ENCODE results near the gene PRKX. TPM values are rescaled to one million over a fixed set of nuclear protein-coding genes. Genes with fewer than 3 reads are reported as not detected.
"Not testable (repeated sequence)": the region's sequence is repeated elsewhere in the genome, so short reads cannot be mapped to it uniquely, and the experiment has no call there.

Gene PRKX
- total and polyA plus RNA-seq, 4 donors: 6.0 to 19.1 (median 14.6) TPM

DNA sequence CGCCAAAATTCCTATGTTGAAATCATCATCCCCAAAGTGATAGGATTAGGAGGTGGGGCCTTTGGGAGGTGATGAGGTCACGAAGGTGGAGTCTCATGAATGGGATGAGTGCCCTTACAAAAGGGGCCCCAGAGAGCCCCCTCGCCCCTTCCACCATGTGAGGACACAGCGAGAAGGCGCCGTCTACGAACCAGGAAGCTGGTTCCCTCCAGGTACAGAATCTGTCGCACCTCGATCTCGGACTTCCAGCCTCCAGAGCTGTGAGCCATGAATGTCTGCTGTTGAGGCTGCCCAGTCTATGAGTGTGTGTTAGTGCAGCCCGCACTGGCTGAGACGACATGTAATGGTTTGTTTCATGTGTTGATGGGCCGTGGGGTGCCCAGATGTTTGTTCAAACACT lies 60.3 kb downstream of the PRKX start:
- Histone ChIP-seq H3K27ac (ENCODE audit: low read depth in 1 of 2, low read length in 2 of 2) (no peak overlapping the region), H3K4me3 (ENCODE audit: low read length in 2 of 2) (no peak overlapping the region), H3K27me3 (ENCODE audit: control insufficient read depth in 1 of 2, insufficient read depth in 2 of 2, low read length in 1 of 2) (no peaks in the 10 kb centered on the region), H3K36me3 (ENCODE audit: control insufficient read depth in 1 of 2, insufficient read depth in 2 of 2, low read length in 1 of 2) (no peaks in the 10 kb centered on the region), H3K9me3 (ENCODE audit: control insufficient read depth, low read length) (no peaks in the 10 kb centered on the region), H3K4me1 (ENCODE audit: control insufficient read depth in 1 of 2, insufficient read depth in 2 of 2, low read length in 2 of 2) (no peaks in the 10 kb centered on the region)
- WGBS, 2 donors: 89 to 98% methylated on average over 13 of the region's 13 CpGs
- intact Hi-C loops (cut with DNase I): loop anchor here in 1 of 2 donors (10.0 kb wide), 1 partner anchor 132 kb away; no protein-coding TSS in a partner anchor
- DNase-seq (no peak), ATAC-seq (ENCODE audit: low FRiP score) (no peak)

DNA sequence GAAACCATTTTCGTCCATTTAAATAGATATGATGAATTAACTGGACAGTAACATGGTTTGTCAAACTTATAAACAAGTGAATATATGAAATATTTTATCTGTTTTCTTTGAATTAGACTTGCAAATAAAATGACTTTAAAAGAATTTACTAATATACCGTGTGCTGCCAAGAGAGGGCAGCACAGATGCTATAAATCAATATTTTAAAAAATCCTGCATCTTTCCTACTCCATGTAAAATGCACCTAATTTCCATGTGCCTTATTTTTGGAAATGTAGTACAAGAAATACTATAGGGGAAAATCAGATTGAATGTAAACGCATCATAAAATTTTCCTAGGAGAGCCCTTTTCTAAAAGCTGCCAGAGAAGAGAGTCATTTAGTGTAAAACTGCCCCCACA lies 62.2 kb downstream of the PRKX start:
- Histone ChIP-seq H3K27ac (ENCODE audit: low read depth in 1 of 2, low read length in 2 of 2) (no peak overlapping the region), H3K4me1 (ENCODE audit: control insufficient read depth in 1 of 2, insufficient read depth in 2 of 2, low read length in 2 of 2) (no peaks in the 10 kb centered on the region), H3K4me3 (ENCODE audit: low read length in 2 of 2) (no peak overlapping the region), H3K36me3 (ENCODE audit: control insufficient read depth in 1 of 2, insufficient read depth in 2 of 2, low read length in 1 of 2) (no peaks in the 10 kb centered on the region), H3K27me3 (ENCODE audit: control insufficient read depth in 1 of 2, insufficient read depth in 2 of 2, low read length in 1 of 2) (no peaks in the 10 kb centered on the region), H3K9me3 (ENCODE audit: control insufficient read depth, low read length) (no peaks in the 10 kb centered on the region)
- intact Hi-C loops (cut with DNase I): loop anchor here in 1 of 2 donors (2.0 to 10.0 kb wide), 2 partner anchors 134 to 162 kb away; no protein-coding TSS in a partner anchor
- DNase-seq (no peak), ATAC-seq (ENCODE audit: low FRiP score) (no peak)
- WGBS, 2 donors: 20 to 33% methylated on average over 3 of the region's 3 CpGs

DNA sequence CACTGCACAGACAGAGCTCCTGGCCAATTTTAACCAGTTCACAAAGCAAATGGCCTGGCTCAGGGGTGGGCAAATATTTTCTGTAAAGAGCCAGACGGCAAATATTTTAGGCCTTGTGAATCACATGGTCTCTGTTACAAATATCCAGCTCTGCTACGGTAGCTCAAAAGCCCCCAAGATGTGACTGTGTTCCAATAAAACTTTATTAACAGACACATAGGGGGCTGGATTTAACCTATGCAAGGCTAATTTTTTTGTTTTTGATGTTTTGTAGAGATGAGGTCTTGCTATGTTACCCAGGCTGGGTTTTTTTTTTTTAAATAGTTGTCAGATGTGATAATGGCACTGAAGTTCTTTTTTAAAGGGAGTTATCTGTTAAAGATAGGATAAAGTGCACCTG lies 65.4 kb downstream of the PRKX start:
- Histone ChIP-seq H3K36me3 (ENCODE audit: control insufficient read depth in 1 of 2, insufficient read depth in 2 of 2, low read length in 1 of 2) (no peaks in the 10 kb centered on the region), H3K4me1 (ENCODE audit: control insufficient read depth in 1 of 2, insufficient read depth in 2 of 2, low read length in 2 of 2) (no peaks in the 10 kb centered on the region), H3K27ac (ENCODE audit: low read depth in 1 of 2, low read length in 2 of 2) (no peak overlapping the region), H3K9me3 (ENCODE audit: control insufficient read depth, low read length) (no peaks in the 10 kb centered on the region), H3K27me3 (ENCODE audit: control insufficient read depth in 1 of 2, insufficient read depth in 2 of 2, low read length in 1 of 2) (no peaks in the 10 kb centered on the region), H3K4me3 (ENCODE audit: low read length in 2 of 2) (no peak overlapping the region)
- no peak for ATAC-seq (ENCODE audit: low FRiP score)
- intact Hi-C loops (cut with DNase I): no loop called here
- 94 to 97% methylated on average over 2 of the region's 2 CpGs for WGBS, 2 donors
- no peak for DNase-seq

DNA sequence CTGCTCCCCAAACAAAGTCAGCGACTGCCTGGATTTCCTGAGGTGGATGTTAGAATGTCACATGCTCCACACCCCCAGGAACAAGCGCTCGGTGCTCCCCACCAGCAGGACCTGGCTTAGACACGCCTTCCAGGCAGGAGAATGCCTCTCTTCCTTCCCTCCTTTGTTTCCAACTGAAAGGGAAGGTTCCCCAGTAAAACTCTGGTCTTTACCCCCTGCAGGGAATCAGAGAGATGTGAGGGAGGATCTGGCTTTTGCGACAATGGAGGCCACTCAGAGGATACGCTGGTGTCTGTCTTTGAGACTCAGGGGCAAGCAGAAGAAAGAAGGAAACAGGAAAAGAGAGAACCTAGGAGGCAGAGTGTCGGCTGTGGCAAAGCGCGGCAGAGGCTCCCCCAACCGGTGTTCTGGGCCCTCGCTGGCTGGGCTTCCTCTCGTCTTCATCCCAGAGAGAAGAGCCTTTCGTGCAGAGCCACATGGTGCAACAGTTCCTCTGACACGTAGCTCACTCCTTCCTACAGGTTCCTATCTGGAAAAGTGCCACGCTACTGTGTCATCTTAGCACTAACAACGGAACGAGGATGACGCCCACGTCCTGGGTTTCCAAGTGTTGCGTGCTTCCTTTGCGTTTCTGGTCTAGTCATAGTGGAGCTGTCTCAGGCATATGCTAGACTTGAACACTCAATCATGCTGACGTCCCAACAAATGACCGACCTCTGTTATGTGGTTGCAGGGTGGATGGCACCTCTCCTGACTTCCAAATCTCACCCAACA lies 73.4 kb downstream of the PRKX start:
- intact Hi-C loops (cut with DNase I): loop anchor here (5.0 to 10.0 kb wide), 2 partner anchors 523 to 525 kb away; no protein-coding TSS in a partner anchor
- not testable (repeated sequence) for H3K4me3 ChIP-seq (ENCODE audit: low read length in 2 of 2); H3K27ac ChIP-seq (ENCODE audit: low read depth in 1 of 2, low read length in 2 of 2); H3K4me1 ChIP-seq (ENCODE audit: control insufficient read depth in 1 of 2, insufficient read depth in 2 of 2, low read length in 2 of 2); ATAC-seq (ENCODE audit: low FRiP score); H3K36me3 ChIP-seq (ENCODE audit: control insufficient read depth in 1 of 2, insufficient read depth in 2 of 2, low read length in 1 of 2); H3K27me3 ChIP-seq (ENCODE audit: control insufficient read depth in 1 of 2, insufficient read depth in 2 of 2, low read length in 1 of 2); DNase-seq; H3K9me3 ChIP-seq (ENCODE audit: control insufficient read depth, low read length)
- WGBS, 2 donors: 77 to 78% methylated on average over 23 of the region's 23 CpGs

DNA sequence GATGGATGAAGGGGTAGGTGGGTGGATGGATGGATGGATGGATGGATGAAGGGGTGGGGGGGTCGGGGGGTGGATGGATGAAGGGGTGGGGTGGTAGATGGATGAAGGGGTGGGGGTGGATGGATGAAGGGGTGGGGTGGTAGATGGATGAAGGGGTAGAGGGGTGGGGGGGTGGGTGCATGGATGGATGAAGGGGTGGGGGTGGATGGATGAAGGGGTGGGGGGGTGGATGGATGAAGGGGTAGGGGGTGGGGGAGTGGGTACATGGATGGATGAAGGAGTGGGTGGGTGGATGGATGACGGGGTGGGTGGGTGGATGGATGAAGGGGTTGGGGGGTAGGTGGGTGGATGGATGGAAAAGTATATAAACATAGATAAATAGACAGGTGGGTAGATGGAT lies 74.2 kb downstream of the PRKX start:
- Histone ChIP-seq H3K27ac (ENCODE audit: low read depth in 1 of 2, low read length in 2 of 2) (no peak overlapping the region), H3K4me1 (ENCODE audit: control insufficient read depth in 1 of 2, insufficient read depth in 2 of 2, low read length in 2 of 2) (no peaks in the 10 kb centered on the region), H3K9me3 (ENCODE audit: control insufficient read depth, low read length) (no peaks in the 10 kb centered on the region), H3K4me3 (ENCODE audit: low read length in 2 of 2) (no peak overlapping the region), H3K36me3 (ENCODE audit: control insufficient read depth in 1 of 2, insufficient read depth in 2 of 2, low read length in 1 of 2) (no peaks in the 10 kb centered on the region), H3K27me3 (ENCODE audit: control insufficient read depth in 1 of 2, insufficient read depth in 2 of 2, low read length in 1 of 2) (no peaks in the 10 kb centered on the region)
- 88% methylated on average over 1 of the region's 2 CpGs; no CpG with 5 or more reads in 1 of the 2 donors for WGBS, 2 donors
- ATAC-seq (ENCODE audit: low FRiP score): no peak
- intact Hi-C loops (cut with DNase I): loop anchor here (5.0 to 10.0 kb wide), 2 partner anchors 522 to 524 kb away; no protein-coding TSS in a partner anchor
- no peak for DNase-seq

DNA sequence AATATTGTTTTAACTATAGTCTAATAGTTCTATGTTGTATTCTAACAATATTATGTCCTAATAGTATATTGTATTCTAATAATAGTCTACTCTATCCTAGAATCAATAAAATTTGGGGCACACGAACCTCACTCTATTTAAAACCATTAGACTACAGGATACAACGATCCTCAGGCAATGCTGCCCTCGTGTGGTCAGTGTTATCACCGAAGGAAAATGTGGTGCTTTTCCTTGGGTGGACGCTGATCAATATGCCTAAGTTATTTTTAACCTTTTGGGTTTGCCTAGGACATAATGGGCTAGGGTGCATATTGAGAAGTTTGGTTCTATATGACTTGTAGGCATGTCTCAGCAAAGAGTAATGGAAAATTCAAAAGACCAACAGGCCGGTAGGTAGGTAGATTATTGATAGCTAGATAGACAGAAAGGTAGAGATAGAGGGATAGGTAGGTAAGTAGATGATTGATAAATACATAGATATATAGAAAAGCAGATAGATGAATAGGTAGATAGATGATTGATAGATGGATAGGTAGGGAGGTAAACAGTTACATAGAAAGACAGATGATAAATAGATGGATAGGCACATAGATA lies 75.1 kb downstream of the PRKX start:
- no peaks in the 10 kb centered on the region for H3K9me3 ChIP-seq (ENCODE audit: control insufficient read depth, low read length)
- H3K4me3 ChIP-seq (ENCODE audit: low read length in 2 of 2): no peak overlapping the region
- no peak for ATAC-seq (ENCODE audit: low FRiP score)
- H3K36me3 ChIP-seq (ENCODE audit: control insufficient read depth in 1 of 2, insufficient read depth in 2 of 2, low read length in 1 of 2): no peaks in the 10 kb centered on the region
- intact Hi-C loops (cut with DNase I): loop anchor here (5.0 to 10.0 kb wide), 2 partner anchors 521 to 524 kb away; no protein-coding TSS in a partner anchor
- no peaks in the 10 kb centered on the region for H3K27me3 ChIP-seq (ENCODE audit: control insufficient read depth in 1 of 2, insufficient read depth in 2 of 2, low read length in 1 of 2)
- WGBS, 2 donors: 15 to 17% methylated on average over 6 of the region's 6 CpGs
- H3K4me1 ChIP-seq (ENCODE audit: control insufficient read depth in 1 of 2, insufficient read depth in 2 of 2, low read length in 2 of 2): no peaks in the 10 kb centered on the region
- no peak for DNase-seq
- no peak overlapping the region for H3K27ac ChIP-seq (ENCODE audit: low read depth in 1 of 2, low read length in 2 of 2)

DNA sequence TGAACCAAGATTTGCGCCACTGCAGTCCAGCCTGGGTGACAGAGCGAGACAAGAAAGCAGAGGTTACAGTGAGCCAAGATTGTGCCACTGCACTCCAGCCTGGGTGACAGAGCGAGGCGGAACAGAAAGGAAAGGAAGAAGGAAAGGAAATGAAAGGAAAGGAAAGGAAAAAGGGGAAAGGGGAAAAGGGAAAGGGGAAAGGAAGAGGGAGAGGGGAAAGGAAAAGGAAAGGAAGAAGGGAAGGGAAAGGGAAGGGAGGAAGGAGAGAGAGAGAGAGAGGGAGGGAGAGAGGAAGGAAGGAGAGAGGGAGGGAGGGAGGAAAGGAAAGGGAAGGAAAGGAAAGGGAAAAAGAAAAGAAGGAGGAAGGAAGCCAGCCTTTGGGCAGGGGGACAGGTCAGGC lies 76.6 kb downstream of the PRKX start:
- Histone ChIP-seq H3K36me3 (ENCODE audit: control insufficient read depth in 1 of 2, insufficient read depth in 2 of 2, low read length in 1 of 2) (no peaks in the 10 kb centered on the region), H3K27me3 (ENCODE audit: control insufficient read depth in 1 of 2, insufficient read depth in 2 of 2, low read length in 1 of 2) (no peaks in the 10 kb centered on the region), H3K4me1 (ENCODE audit: control insufficient read depth in 1 of 2, insufficient read depth in 2 of 2, low read length in 2 of 2) (no peaks in the 10 kb centered on the region), H3K9me3 (ENCODE audit: control insufficient read depth, low read length) (no peaks in the 10 kb centered on the region), H3K4me3 (ENCODE audit: low read length in 2 of 2) (no peak overlapping the region), H3K27ac (ENCODE audit: low read depth in 1 of 2, low read length in 2 of 2) (no peak overlapping the region)
- ATAC-seq (ENCODE audit: low FRiP score) (no peak), DNase-seq (no peak)
- intact Hi-C loops (cut with DNase I): loop anchor here (5.0 to 10.0 kb wide), 2 partner anchors 520 to 522 kb away; no protein-coding TSS in a partner anchor
- 98 to 99% methylated on average over 4 of the region's 4 CpGs for WGBS, 2 donors

DNA sequence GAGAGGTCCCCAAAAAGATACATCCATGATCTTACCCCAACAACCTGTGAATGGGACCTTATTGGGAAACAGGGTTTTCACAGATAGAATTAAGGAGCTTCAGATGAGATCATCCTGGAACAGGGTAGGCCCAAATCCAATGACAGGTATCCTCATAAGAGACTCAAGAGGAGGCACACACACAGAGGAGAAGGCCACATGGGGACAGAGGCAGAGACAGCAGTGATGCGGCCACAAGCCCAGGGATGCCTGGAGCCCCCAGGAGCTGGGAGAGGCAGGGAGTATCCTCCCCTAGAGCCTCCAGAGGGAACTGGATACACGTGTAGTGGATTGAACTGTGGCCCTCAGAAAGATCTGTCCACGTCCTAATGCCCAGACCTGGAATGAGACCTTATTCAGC lies 82.3 kb downstream of the PRKX start:
- H3K9me3 ChIP-seq (ENCODE audit: control insufficient read depth, low read length): no peaks in the 10 kb centered on the region
- no peaks in the 10 kb centered on the region for H3K27me3 ChIP-seq (ENCODE audit: control insufficient read depth in 1 of 2, insufficient read depth in 2 of 2, low read length in 1 of 2)
- DNase-seq: no peak
- ATAC-seq (ENCODE audit: low FRiP score): no peak
- H3K36me3 ChIP-seq (ENCODE audit: control insufficient read depth in 1 of 2, insufficient read depth in 2 of 2, low read length in 1 of 2): no peaks in the 10 kb centered on the region
- WGBS, 2 donors: 88 to 97% methylated on average over 3 of the region's 3 CpGs
- no peak overlapping the region for H3K27ac ChIP-seq (ENCODE audit: low read depth in 1 of 2, low read length in 2 of 2)
- intact Hi-C loops (cut with DNase I): loop anchor here in 1 of 2 donors (10.0 kb wide), 1 partner anchor 516 kb away; no protein-coding TSS in a partner anchor
- no peak overlapping the region for H3K4me3 ChIP-seq (ENCODE audit: low read length in 2 of 2)
- no peaks in the 10 kb centered on the region for H3K4me1 ChIP-seq (ENCODE audit: control insufficient read depth in 1 of 2, insufficient read depth in 2 of 2, low read length in 2 of 2)
